GF-D8 (cell line): ENCODE results near the gene NMNAT1.
"Not testable (repeated sequence)": the region's sequence is repeated elsewhere in the genome, so short reads cannot be mapped to it uniquely, and the experiment has no call there.

Source experiments
- DNase-seq: peaks from one replicate; lab custom pipeline; 2025; lab: John Stamatoyannopoulos, UW

Gene NMNAT1

DNA sequence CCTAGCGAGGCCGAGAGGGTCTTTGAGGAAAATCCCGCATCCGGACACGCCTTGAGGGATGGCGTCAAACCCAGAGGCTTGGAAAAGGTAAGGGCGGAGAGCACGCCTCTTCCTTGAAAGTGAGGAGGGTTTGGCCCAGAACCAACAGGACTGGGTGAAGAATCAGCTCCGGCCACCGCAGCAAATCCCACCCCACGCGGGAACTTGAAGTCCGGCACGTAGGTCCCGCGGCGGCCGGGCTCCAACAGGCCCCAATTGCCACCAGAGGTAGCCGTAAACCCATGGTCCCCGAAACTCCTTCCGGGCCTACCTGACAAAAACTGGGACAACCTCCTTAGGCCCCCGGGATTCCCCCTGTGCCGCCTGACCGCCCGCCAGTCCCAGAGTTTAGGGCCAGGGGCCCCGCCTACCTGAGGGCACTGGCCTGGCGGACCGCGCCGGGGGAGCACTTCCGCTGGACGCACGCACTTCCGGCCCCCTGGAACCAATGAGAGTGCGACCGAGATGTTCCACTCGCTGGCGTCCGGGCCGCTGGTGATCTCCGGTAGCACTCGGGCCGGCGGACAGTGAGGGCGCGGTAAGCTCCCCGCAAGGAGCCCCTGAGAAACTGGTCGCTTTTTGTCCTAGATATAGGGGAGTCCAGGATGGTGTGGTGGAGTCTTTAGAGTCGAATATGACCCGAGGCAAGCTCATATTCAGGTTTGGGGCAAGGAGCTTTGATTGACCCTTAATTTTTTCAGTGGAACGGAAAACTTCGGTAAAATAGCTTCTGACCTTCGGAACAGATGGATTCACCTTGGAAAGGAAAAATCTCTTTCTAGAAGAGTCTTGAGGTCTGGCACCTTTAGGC is at the start of gene NMNAT1, which contains the start of gene LZIC:
Gene NMNAT1, plus strand, starts transcription at position 537 of the 850 bp plus-strand sequence. CDS start 28,599 bp downstream, outside the sequence.
Gene LZIC, minus strand, starts transcription at position 453 of the 850 bp plus-strand sequence. CDS start 6,772 bp downstream, outside the sequence.
- DNase-seq: peak; percentile 63

DNA sequence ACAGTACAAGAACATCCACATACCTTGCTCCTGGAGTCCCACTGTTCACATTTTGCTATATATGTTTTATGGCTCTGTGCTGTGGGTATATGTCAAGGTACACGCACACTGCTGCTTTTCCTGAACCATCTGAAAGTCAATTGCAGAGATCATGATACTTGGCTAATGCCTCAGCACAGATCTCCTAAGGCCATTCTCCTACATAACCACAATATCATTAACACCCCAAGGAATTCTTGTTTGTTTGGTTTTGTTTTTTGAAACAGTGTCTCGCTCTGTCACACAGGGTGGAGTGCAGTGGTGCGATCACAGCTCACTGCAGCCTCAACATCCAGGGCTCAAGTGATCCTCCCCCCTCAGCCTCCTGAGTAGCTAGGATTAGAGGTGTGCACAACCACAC is 49.2 kb upstream of the NMNAT1 start:
- DNase-seq: no peak

DNA sequence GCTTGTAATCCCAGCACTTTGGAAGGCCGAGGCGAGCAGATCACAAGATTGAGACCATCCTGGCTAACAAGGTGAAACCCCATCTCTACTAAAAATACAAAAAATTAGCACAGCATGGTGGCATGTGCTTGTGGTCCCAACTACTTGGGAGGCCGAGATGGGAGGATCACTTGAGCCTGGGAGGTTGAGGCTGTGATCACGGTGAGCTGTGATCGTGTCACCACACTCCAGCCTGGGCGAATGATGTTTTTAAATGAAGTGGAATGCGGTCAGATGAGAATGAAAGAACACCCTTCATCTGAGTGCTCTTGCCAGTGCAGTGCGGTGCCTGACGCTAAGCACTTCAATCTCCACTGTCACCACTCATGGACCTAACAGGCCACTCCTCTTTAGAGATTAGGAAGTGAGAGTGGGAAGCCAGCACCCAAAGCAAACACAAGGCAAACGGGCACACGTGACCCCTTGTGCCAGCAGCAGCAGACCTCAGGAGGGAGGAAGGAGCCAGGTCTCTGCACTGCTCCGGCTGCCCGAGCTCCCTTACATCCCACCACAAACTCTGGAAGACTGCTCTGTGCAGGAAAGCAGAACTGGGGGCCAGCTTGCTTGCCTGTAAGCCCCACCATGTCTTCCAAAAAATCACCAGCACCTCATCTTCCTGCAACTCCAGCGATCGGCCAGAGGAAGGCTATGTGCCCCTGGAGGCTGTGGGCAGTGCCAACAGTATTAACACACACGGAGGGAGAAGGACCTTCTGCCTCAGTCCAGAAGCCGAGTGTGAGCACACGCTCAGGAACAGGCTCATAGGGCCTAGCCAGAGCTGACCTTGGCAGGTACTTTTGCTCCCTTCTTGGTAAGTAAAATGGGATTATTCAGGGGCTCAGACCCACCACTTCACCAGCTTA is 42.9 kb upstream of the NMNAT1 start:
- peak; percentile 69 for DNase-seq

DNA sequence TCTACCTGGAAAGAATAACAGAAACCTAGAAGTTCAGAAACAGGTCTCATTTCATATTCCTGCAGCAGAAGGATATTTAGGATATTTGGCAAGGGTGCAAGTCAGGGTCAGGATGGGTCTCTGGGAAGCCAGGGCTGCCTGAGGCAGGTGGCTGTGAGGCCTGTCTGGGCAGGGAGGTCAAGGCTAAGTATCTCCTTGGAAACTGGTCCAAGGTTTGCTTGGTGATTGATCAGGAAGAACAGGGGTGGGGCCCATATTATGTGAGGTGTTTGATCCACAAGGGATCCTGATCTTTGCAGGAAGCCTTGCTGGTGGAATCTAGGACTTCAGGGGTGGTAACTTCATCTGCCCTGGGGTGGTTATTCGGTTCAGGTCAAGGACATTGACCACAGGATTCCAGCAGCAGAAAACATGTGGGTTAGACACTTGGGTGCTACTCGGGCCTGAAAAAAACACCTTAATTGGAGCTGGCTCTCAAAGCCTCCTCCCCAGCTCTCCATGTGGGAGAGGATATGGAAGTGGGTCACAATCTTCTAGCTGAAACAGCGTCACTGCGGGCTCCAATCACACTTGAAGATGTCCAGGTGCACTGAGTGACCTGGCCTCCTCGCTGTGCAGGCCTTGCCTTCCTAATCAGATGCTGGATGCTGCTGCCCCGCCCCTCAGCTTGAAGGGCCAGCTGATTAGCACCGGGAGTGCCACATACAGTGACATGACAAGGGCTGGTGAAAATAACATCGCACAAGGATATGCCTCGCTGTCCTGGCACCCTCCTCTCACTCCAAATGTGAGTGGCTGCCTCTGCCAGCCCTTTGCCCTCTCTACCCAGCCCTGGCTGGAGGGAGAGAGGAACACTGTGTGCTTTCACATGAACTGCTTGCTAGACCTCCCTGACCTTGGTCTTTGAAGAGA is 41.9 kb upstream of the NMNAT1 start:
- no peak for DNase-seq

DNA sequence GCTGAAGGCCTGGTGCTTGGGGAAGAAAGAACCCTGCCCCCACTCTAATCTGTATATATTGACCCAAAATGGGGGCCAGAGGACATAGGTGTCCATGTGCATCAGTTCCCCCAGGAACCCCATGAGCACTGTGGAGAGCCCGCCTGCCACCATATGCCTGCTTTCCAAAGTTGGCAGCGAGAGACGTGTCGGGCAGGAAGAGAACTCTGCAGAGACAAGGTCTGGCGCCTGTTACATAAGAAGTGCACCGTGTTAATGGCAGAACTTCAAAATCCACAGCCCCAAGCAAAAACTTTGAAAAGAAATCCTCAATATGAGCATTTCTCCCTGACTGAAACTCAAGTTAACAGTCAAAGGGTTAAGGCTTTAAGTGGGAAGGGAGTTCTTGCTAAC is 41.2 kb upstream of the NMNAT1 start:
- DNase-seq: no peak

DNA sequence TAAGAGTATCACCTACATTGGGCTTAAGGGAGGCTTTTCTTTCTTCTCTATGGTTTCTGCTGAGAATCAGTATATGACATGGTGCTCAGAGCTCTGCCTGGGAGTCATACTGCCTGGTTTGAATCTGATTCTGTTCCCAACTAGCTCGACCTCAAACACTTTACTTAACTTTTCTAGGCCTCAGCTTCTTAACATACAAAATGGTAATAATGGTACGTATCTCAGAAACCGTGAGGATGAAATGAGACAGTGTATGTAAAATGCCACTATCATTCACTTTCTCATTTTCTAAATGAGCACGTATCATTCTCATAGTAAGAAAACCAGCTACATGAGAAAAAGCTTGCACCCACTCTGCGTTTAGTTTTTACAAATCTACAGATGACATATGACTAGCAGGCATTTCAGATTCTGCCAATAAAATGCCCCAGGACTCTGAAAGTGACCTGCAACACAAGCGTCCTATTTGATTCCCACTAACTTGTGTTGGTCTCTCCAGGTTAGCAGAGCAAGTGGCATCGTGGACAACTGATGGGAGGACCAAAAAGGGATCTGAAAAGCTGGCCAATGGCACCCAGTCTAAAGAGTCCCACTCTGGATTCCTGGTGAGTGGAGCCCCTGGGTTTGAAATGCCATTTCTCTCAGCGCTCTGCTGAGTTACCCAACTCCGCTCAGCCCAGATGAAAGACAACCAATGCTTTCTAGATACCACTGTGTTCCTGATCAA is 39.3 kb upstream of the NMNAT1 start:
- no peak for DNase-seq

DNA sequence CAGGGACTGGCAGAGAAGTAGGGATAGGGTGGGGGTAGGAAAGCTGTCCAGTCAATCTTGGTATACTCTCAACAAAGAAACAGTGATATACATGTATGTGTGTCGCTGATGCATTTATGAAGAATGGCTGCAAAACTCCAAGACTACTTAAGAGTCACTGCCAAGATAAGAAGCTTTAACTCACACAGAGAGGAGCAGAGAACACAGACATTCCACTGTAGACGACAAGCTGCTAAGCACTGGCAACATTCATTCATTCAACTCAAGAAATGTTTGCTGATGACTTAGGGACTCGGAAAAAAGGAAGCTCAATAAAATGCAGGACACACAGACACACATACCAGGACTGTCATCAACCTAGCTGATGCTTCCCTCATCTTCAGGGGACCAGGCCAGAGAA is 38.7 kb upstream of the NMNAT1 start:
- DNase-seq: no peak

DNA sequence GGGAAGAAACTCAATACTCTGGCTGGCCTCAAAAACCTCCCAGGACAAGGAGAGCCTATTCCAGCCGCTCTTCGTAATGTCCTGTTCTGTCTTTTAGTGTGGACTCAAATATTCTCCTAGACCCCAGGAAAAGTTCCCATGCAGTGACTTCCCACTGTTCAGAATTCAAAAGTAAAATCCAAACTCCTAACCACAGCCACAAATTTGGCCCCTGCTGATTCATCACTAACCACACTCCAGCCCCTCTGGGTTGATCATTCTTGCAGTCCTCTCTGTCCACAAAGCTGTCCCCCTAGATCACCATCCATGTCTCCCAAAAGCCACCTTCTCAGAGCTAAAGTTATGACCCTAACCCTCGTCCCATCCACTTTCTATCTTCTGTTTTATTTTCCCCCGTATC is 38.3 kb upstream of the NMNAT1 start:
- no peak for DNase-seq

DNA sequence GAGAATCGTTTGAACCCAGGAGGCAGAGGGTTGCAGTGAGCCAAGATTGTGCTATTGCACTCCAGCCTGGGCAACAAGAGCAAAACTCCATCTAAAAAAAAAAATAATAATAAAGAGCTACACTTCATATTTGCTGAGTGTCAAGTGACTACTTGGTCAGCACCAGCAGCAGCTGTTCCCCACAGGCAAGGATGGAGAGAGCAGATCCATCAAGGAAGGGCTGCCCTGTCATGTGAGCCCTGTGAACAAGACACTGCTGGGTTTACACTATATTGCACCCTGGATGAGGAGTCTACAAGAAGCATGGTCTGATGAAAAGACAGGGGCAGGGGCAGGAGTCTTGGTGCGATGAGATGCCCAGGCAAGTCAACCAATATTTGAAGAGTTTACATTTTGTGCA is 36.8 kb upstream of the NMNAT1 start:
- no peak for DNase-seq

DNA sequence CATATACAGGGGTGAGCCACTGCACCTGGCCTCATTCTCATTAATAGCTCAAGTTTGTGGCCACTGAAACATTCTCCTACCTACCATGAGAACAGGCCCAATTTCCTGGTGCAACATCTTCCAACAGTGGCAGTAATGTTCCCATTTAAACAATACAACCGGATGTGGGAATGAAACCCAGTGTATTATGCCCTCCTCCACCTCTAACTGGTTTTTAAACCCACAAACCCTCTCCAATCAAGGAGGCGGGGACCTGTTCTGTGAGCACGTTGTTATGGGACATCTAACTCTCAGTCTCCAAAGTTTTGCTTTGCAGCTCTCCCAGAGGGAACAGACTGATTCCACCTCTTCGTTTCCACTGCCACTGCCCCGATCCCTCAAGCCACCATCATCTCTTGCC is 35.8 kb upstream of the NMNAT1 start:
- DNase-seq: no peak

DNA sequence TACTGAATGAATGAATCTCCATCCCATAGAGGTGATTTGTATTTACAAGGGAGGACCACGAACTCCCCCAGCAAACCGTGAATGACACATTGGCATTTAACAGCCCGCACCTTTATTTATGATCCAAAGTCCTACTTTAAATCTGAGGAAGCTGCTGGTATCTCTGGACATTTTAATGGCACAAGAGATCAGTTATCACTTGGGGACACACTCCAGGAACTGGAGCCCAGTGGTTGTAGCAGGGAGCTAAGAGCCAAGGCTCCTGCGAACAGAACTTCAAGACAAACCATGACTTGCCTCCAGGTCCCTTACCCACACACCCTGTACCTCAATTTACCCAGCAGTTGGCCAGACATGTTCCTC is 34.4 kb upstream of the NMNAT1 start:
- no peak for DNase-seq

DNA sequence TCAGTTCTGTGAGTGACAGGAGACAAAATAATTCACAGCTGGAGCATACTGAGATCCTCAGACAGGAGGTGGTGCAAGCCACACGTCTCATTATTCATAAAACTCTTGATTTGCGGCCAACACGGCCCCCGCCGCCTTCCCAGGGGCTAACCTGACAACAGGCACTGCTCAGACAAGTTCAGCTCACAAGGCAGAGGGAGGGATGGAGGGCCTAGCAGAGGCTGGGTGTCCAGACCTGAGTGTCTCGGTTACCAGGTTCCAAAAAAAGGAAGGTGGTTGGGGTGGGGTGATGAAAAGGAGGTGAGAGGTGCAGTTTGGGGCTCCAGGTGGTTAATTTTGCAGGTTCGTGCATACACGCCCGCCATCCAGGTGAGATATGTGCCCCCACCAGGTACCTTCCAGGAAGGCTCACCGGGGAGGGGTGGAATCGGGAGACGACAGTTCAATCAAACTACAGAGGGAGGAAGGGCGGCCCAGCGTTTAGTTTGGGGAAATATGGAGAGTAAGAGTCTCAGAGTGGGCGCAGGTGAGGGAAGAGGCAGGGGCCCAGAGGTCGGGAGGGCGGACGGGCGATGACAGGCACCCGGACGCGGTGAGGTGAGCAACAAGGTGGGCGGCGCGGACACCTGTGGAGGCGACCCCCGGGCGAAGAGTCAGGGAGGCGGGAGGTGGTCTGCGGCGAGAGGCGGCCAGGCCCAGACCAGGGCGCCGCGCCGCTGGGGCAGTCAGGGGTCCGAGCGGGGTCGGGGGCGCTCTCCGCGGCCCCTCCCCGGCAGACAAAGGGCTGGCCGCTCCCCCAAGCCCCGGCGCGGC is 33.8 kb upstream of the NMNAT1 start:
- DNase-seq: no peak

DNA sequence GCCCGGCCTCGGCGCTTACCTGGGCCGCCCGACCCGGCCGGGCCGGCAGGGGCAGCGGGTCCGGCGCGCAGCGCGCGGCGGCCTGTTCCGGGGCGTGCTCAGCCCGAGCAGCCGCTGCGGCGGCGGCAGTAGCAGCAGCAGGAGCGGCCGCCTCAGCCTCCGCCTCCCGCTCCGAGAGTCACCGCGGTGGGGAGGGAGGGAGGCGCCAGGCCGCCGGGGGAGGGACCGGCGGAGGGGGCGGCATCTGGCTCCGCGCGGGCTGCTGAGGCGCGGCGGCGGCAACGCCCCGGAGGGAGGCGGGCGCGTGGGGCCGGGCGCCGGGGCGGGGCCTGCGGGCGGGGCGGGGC is 33.2 kb upstream of the NMNAT1 start, which contains the start of gene CTNNBIP1:
Gene CTNNBIP1, minus strand, starts transcription at position 194 of the 347 bp plus-strand sequence. CDS start 38,205 bp downstream, outside the sequence.
- no peak for DNase-seq

DNA sequence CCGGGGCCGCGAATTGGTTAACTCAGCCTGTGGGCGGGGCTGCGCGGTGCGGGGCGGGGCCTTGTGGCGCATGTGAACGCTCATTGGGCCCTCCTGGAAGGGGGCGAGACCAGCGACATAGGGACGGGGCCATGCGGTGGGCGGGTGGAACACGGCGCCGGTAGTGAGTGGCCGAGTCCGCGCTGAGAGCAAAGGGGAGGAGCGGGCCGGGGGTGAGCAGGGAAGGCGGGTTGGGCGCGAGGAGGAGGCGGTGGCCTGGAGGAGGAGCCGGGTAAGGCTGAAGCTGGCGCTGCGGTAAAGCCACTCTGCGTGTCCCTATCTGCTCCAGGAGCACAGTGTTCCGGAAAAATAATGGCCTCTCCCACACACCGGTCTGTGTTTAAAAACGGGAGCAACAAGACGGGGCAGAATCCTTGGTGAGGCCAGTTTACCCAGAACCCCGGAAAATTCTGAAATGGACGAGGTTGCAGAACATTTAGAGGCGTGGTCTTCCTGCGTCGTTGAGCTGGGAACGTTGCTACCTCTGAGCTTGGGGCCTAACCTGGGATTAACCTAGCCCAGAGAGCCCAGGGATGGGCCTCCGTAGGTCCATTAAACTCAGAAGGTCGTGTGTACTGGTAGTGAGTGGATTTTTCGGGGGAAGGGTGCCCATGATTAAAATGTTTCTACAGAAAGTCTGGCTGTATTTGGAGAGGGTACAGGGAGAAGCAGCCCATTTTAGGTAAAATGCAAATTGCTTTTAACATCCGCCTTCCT is 32.7 kb upstream of the NMNAT1 start:
- DNase-seq: peak; percentile 96

DNA sequence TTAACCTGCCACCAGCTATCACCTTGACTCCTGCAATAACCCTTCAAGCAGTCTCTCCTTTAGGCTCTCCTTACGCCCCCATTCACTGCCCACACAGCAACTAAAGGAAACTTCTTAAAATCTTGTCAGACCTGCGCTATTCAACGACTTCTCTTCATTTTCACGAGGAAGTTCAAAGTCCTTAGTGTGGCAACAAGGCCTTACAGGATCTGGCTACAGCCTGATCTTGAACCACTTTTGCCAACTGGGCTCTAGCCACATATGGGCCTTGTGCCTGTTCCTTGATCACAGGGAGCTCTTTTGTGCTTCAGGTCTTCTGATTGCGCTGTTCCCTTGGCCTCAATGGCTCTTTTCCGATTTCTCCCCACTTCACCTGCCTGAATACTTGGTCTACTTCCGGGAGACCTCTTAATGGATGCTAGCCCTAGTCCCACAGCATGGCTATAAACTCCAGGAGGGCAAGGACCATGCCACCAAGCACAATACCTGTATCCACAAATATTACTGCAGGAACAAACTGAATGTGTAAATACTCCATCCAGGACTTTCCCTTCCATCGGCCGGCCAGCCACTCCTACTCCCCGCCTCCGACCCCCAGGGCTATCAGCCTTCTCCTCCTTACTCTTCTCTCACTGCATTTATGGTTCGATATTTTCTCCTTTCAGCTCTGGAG is 30.9 kb upstream of the NMNAT1 start:
- no peak for DNase-seq

DNA sequence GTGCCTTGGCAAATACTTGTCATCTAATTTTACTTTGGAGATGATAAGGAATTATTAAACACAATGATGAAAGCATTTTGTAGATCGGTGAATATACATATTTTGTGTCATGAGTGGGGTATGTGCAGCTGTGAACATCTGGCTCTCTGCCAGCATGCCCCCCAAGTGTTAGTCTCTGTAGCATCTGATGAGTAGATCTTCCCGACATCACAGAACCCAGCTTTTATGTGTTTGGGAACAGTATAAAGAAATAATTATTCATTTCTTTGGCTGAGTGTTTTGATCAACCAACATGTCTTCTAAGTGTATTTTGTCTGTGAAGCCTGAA is 28.7 kb upstream of the NMNAT1 start:
- DNase-seq: no peak

DNA sequence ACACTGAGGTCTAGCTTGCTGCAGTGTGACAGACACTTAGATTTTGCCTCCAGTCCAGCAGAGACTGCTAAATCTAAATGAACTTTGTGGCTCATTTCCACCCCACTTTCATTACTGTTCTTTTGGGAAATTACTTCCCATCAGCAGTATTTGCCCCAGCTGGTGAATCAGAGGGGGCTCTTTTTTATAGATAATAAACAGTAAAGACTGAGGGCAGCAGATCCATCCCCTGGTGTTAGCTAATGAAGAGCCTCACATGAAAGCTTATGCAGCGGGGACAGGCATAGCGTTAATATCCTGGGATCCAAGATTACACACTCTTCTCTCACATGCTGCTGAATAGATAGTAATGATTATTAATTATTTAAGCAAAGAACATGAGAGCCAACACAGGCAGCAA is 26.8 kb upstream of the NMNAT1 start:
- DNase-seq: no peak

DNA sequence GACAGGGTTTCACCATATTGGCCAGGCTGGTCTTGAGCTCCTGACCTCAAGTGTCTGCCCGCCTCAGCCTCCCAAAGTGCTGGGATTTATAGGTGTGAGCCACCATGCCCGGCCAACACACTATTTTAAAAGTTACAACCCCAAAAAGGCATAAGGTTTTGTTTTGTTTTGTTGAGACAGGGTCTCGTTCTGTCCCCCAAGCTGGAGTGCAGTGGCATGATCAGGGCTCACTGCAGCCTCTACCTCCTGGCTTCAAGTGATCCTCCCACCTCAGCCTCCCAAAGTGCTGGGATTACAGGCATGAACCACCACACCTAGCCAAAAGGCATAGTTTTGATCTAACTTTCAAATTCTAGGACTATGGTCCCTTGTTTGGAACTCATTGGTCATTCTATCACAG is 25.8 kb upstream of the NMNAT1 start:
- not testable (repeated sequence) for DNase-seq

DNA sequence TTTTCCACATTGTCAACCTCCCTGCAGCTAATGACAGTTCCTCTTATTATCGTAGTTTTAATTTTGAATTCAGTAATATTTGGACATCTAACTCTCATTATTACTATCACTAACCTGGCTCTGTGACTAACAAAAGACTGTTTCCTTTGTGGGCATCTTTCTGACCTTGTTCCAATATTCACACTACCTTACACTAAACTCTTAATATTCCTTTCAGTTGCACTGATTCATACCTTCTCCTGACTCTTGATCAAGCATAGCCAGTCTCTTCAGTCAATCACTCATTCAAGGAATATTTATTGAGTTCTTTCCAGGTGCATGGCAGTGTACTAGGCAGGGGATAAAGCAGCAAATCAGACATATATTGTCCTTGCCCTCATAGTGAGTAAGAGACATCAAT is 25.4 kb upstream of the NMNAT1 start:
- no peak for DNase-seq
